ENCODE results near the gene TSPAN9. TPM values are rescaled to one million over a fixed set of nuclear protein-coding genes. Genes with fewer than 3 reads are reported as not detected.

Gene TSPAN9
- total RNA-seq, 4 donors from 2014 or later: 13.7 to 35.4 (median 26.7) TPM

DNA sequence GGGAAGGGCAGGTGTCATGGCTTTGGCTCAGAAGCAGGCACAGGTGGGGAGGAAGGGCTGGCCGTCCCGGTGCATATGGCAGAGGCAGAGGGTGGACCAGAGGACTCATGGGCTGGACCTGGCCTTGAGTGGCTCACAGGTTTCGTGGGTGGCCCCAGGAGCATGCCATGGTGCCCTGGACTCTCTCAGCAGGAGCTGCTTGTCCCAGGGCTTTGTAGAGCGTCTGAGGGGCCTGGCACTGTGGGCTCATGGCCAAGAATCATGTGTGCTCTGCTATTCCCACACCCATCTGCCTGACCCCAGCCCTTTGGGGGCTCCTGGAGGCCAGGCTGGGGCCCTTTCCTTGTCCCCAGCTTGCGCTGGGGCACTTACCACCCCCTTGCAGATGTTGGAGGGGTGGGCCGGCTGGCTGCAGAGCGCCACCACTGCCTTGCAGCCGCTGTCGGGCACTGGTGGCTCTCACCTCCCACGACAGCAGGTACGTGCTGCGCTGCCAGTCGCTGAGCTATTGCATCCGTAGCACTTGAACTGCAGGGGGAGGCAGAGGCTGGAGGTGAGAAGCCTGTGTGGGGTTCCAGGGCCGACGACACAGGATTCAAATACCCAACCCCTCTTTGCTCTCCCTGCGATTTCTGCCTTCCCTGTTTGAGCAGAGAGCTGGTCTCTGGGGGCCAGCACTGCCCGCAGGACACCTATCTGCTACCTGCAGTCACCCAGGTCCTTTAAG, 226.4 kb downstream of the TSPAN9 start:
- H3K9me3 ChIP-seq: no peaks in the 10 kb centered on the region
- no peak for DNase-seq (ENCODE audit: extremely low spot score)
- no peak overlapping the region for H3K27ac ChIP-seq (replicated peaks in 1 of 4)
- peaks cover 0 to 64% (median 0%) of the 10 kb centered on the region in 4 donors for H3K27me3 ChIP-seq
- peaks cover 11 to 13% (median 13%) of the 10 kb centered on the region in 4 donors for H3K4me1 ChIP-seq
- intact Hi-C loops (cut with DNase I): no loop called here
- TF ChIP-seq, protein P1, sequence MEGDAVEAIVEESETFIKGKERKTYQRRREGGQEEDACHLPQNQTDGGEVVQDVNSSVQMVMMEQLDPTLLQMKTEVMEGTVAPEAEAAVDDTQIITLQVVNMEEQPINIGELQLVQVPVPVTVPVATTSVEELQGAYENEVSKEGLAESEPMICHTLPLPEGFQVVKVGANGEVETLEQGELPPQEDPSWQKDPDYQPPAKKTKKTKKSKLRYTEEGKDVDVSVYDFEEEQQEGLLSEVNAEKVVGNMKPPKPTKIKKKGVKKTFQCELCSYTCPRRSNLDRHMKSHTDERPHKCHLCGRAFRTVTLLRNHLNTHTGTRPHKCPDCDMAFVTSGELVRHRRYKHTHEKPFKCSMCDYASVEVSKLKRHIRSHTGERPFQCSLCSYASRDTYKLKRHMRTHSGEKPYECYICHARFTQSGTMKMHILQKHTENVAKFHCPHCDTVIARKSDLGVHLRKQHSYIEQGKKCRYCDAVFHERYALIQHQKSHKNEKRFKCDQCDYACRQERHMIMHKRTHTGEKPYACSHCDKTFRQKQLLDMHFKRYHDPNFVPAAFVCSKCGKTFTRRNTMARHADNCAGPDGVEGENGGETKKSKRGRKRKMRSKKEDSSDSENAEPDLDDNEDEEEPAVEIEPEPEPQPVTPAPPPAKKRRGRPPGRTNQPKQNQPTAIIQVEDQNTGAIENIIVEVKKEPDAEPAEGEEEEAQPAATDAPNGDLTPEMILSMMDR (IDR thresholded peaks at IDR 0.05): no peak
- TF ChIP-seq POLR2A (IDR thresholded peaks at IDR 0.05; ENCODE audit: low read depth): no peak
- TF ChIP-seq POLR2AphosphoS5 (IDR thresholded peaks at IDR 0.05): no peak
- TF ChIP-seq EP300 (IDR thresholded peaks at IDR 0.05): no peak
- 77% methylated on average over 17 of the region's 18 CpGs for WGBS
- no peak overlapping the region for H3K4me3 ChIP-seq
- H3K36me3 ChIP-seq: no peaks in the 10 kb centered on the region

GRCh38 chr12:3304436-3305165, 227.4 kb downstream of the TSPAN9 start:
- H3K36me3 ChIP-seq: no peaks in the 10 kb centered on the region
- no peak overlapping the region for H3K27ac ChIP-seq (replicated peaks in 1 of 4)
- 85% methylated on average over 28 of the region's 30 CpGs for WGBS
- H3K27me3 ChIP-seq: peaks cover 0 to 64% (median 0%) of the 10 kb centered on the region in 4 donors
- DNase-seq (ENCODE audit: extremely low spot score): no peak
- no peak overlapping the region for H3K4me3 ChIP-seq
- TF ChIP-seq POLR2A (IDR thresholded peaks at IDR 0.05; ENCODE audit: low read depth): no peak
- TF ChIP-seq, protein P1 (IDR thresholded peaks at IDR 0.05): no peak
- TF ChIP-seq EP300 (IDR thresholded peaks at IDR 0.05): no peak
- no peak for TF ChIP-seq POLR2AphosphoS5 (IDR thresholded peaks at IDR 0.05)
- H3K9me3 ChIP-seq: no peaks in the 10 kb centered on the region
- intact Hi-C loops (cut with DNase I): no loop called here
- peaks cover 11 to 13% (median 13%) of the 10 kb centered on the region in 4 donors for H3K4me1 ChIP-seq

DNA sequence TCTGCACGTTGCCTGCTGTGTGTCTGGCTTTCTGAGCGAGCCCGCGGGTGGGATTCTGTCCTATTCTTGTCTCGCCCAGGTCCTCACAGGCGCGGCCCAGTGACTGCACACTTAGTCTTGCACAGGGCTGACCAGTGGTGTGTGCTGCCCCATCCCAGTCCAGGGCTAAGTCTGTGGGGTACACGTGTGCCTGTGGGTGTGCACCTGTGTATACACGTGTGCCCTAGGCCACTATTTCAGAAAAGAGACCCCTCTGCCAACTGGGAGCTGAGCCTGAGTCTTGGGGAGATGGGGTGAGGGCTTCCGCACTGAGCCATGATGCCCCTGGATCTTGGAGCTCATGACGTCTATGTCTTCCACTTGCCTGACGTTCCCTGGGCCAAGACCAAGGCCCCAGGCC, 228.3 kb downstream of the TSPAN9 start:
- TF ChIP-seq POLR2AphosphoS5 (IDR thresholded peaks at IDR 0.05) (no peak), EP300 (IDR thresholded peaks at IDR 0.05) (no peak)
- no peak overlapping the region for H3K27ac ChIP-seq (replicated peaks in 1 of 4)
- H3K4me1 ChIP-seq: peaks cover 4 to 5% (median 4%) of the 10 kb centered on the region in 4 donors
- no peak for DNase-seq (ENCODE audit: extremely low spot score)
- WGBS: 87% methylated on average over 12 of the region's 12 CpGs
- intact Hi-C loops (cut with DNase I): no loop called here
- no peak overlapping the region for H3K4me3 ChIP-seq
- H3K9me3 ChIP-seq: no peaks in the 10 kb centered on the region
- H3K36me3 ChIP-seq: no peaks in the 10 kb centered on the region
- H3K27me3 ChIP-seq: peaks cover 0 to 72% (median 0%) of the 10 kb centered on the region in 4 donors

- no peak for TF ChIP-seq POLR2A (IDR thresholded peaks at IDR 0.05; ENCODE audit: low read depth)
- TF ChIP-seq POLR2AphosphoS5 (IDR thresholded peaks at IDR 0.05): no peak
- no peak for TF ChIP-seq EP300 (IDR thresholded peaks at IDR 0.05)
- TF ChIP-seq, protein P1 (IDR thresholded peaks at IDR 0.05): no peak
- H3K36me3 ChIP-seq: no peaks in the 10 kb centered on the region
- no peak overlapping the region for H3K4me3 ChIP-seq
- no peaks in the 10 kb centered on the region for H3K9me3 ChIP-seq
- no peak for DNase-seq (ENCODE audit: extremely low spot score)
- 93% methylated on average over 14 of the region's 19 CpGs for WGBS
- intact Hi-C loops (cut with DNase I): no loop called here
- H3K27ac ChIP-seq (replicated peaks in 1 of 4): no peak overlapping the region
- peaks cover 0 to 78% (median 0%) of the 10 kb centered on the region in 4 donors for H3K27me3 ChIP-seq
- no peaks in the 10 kb centered on the region for H3K4me1 ChIP-seq
Measured at GRCh38 chr12:3305904-3306619, 228.9 kb downstream of the TSPAN9 start.

DNA sequence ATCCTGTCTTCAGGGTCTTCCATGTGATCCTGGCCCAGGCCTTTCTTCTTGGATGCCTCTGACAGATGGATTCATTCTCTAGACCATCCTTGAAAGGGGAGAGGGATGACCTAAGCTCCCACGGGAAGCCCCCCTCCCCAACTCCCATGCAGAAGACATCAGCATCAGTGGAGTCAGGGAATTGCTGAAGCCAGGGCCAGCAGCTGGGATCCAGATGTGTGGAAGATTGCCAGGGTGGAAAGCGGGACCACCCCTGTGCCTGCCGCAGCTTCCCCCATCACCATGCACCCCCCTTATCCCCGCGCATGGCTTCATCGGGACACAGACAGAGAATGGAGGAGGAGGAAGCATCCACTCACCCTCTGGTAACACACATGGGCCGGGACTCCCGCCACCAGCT, 230.2 kb downstream of the TSPAN9 start:
- DNase-seq (ENCODE audit: extremely low spot score): no peak
- TF ChIP-seq POLR2A (IDR thresholded peaks at IDR 0.05; ENCODE audit: low read depth) (no peak), EP300 (IDR thresholded peaks at IDR 0.05) (no peak), POLR2AphosphoS5 (IDR thresholded peaks at IDR 0.05) (no peak)
- TF ChIP-seq, protein P1 (IDR thresholded peaks at IDR 0.05): no peak
- intact Hi-C loops (cut with DNase I): no loop called here
- Histone ChIP-seq H3K27ac (replicated peaks in 1 of 4) (no peak overlapping the region), H3K4me3 (no peak overlapping the region), H3K27me3 (peaks cover 0 to 82% (median 0%) of the 10 kb centered on the region in 4 donors), H3K36me3 (no peaks in the 10 kb centered on the region), H3K4me1 (peaks cover 0 to 2% (median 0%) of the 10 kb centered on the region in 4 donors), H3K9me3 (no peaks in the 10 kb centered on the region)
- 24% methylated on average over 7 of the region's 8 CpGs for WGBS
